ENCODE results near the gene SCARB2.

The SCARB2 gene

GRCh38 chr4:76198411-76199237, 15.0 kb downstream of the SCARB2 start:
- no peak for TF ChIP-seq CTCF (conservative IDR thresholded peaks at IDR 0.05; ENCODE audit: low read depth)
- POLR2A ChIA-PET (ENCODE audit: low non-redundant PET) = no interaction called here
- CTCF ChIA-PET = interaction anchor here (0.6 to 1.9 kb wide), 2 partner anchors 19 to 50 kb away, joined by 3 to 5 read pairs; no protein-coding TSS in a partner anchor
- H3K27ac ChIP-seq = peak overlapping the region; percentile 73
- DNase-seq (ENCODE audit: low spot score) = peak; percentile 46

DNA sequence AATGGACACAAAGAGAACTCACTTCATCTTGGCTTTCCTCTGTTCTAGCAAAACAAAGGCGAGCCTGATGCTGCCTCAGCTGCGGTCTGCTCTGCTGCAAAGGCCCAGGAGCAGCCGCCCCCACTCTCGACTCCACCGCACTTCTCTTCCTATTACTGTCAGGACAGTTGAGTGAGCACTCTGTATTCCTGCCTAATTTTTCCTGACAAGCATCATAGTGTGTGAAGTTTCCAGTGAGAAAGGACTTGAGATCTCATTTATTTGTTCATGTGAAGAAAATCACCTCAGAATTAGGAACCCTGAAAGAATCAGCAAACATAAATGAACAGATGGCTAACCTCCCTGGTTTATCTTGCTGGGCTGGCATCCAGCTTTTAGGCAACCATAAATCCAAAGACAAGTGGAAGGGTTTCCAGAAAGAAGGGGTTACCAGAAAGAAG, 15.6 kb downstream of the SCARB2 start:
- no peak for TF ChIP-seq CTCF (conservative IDR thresholded peaks at IDR 0.05; ENCODE audit: low read depth)
- CTCF ChIA-PET = interaction anchor here (1.9 kb wide), 1 partner anchor 19 kb away, joined by 5 read pairs; no protein-coding TSS in a partner anchor
- no peak for DNase-seq (ENCODE audit: low spot score)
- peak overlapping the region; percentile 73 for H3K27ac ChIP-seq
- POLR2A ChIA-PET (ENCODE audit: low non-redundant PET) = no interaction called here

DNA sequence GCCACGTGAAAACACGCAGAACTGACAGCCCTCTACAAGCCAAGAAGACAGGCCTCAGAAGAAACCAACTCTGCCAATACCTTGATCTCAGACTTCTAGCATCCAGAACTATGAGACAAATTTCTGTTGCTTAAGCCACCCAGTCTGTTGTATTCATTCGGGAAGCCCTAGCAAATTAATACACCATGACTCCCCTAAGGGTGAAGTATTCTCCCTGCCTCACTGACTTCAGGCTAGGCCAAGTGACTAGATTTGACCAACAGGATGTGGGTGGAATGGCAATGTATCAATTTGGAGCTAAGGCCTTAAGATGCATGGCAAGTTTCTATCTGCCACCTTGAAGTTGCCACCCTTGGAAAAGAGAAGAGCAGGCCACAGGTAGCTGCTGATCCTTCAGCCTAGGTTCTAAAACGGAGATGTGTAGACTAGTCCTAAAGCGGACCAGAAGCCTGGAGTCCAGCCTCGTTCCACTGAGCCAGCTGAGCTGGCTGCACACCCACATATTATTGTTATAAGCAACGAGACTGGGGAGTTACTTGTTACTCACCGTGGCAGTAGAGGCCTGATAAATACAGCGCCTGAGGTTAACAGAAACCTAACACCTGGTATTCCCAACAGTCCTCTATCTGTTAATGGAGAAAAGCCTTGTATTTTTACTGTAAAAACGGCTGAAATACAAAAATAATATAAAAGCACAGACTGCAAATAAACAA, 16.4 kb downstream of the SCARB2 start:
- no peak for TF ChIP-seq CTCF (conservative IDR thresholded peaks at IDR 0.05; ENCODE audit: low read depth)
- DNase-seq (ENCODE audit: low spot score) = no peak
- 0 out of 2 replicates have a peak overlapping the region, but pooled peaks have one; percentile 24 for H3K27ac ChIP-seq
- ChIA-PET POLR2A (ENCODE audit: low non-redundant PET) (no interaction called here), CTCF (interaction anchor here (0.6 to 1.9 kb wide), 2 partner anchors 18 to 97 kb away, joined by 4 to 5 read pairs; no protein-coding TSS in a partner anchor)

GRCh38 chr4:76196376-76196775, 17.2 kb downstream of the SCARB2 start:
- TF ChIP-seq CTCF (conservative IDR thresholded peaks at IDR 0.05; ENCODE audit: low read depth) = no peak
- peak overlapping the region; percentile 85; the same call in 1 of the 2 replicates for H3K27ac ChIP-seq
- ChIA-PET CTCF (interaction anchor here (0.6 kb wide), 1 partner anchor 96 kb away, joined by 4 read pairs; no protein-coding TSS in a partner anchor), POLR2A (ENCODE audit: low non-redundant PET) (no interaction called here)
- DNase-seq (ENCODE audit: low spot score) = no peak

GRCh38 chr4:76195326-76195725, 18.3 kb downstream of the SCARB2 start:
- CTCF ChIA-PET = interaction anchor here (1.0 kb wide), 1 partner anchor 15 kb away, joined by 3 read pairs; no protein-coding TSS in a partner anchor
- H3K27ac ChIP-seq = peak overlapping the region; percentile 85
- no peak for DNase-seq (ENCODE audit: low spot score)
- no peak for TF ChIP-seq CTCF (conservative IDR thresholded peaks at IDR 0.05; ENCODE audit: low read depth)
- POLR2A ChIA-PET (ENCODE audit: low non-redundant PET) = no interaction called here

- CTCF ChIA-PET = interaction anchor here (1.2 kb wide), 1 partner anchor 10 kb away, joined by 3 read pairs; no protein-coding TSS in a partner anchor
- POLR2A ChIA-PET (ENCODE audit: low non-redundant PET) = no interaction called here
- peak overlapping the region; percentile 85 for H3K27ac ChIP-seq
- DNase-seq (ENCODE audit: low spot score) = peak; percentile 92
- TF ChIP-seq CTCF (conservative IDR thresholded peaks at IDR 0.05; ENCODE audit: low read depth) = no peak
Observed at GRCh38 chr4:76194325-76194724, 19.3 kb downstream of the SCARB2 start.
